ENCODE measurements around the gene CCDC81. TPM values are rescaled to one million over a fixed set of nuclear protein-coding genes. Genes with fewer than 3 reads are reported as not detected.

CCDC81 gene
- total and polyA plus RNA-seq, 2 of the 4 experiments (the other 2 are of a cell fraction): 3.1 to 6.5 TPM

DNA sequence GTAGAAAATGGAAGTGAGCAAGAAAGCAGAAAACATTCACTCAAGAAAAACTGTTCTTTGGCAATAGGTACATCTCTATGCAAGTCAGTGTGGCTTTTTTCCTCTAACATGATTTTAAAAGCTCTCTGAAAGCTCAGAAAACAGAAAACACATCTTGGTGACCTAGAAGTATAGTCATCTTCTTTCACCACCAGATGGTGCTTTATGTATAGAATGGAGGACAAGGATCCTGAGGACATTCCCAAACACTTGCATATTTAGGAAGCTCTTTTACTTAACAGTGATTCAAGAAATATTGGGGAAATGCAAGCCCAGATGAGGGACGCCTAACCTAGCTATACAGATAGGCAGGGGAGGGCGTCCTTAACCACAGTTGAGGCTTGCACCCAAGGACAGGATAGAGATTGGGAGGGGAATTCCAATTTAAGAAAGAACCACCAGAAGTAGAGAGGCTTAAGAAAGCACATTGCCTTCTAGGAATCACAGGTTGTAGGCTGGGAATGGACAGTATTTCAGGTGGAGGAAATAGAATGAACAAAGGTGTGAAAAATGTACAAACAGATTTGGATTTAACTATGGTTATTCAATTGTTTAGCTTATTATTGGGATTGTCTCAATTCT, 13.8 kb upstream of the CCDC81 start:
- Histone ChIP-seq H3K56ac (ENCODE audit: extremely low read depth, insufficient read depth, low read length) (no peak overlapping the region), H2BK5ac (ENCODE audit: low read depth, low read length, poor library complexity, severe bottlenecking) (no peak overlapping the region), H4K91ac (ENCODE audit: insufficient read depth, low read depth, low read length) (no peak overlapping the region), H3K79me1 (ENCODE audit: low read depth in 1 of 2, low read length in 2 of 2) (no peaks in the 10 kb centered on the region), H3K9me3 (ENCODE audit: control insufficient read depth, insufficient read depth, low read length) (no peaks in the 10 kb centered on the region), H3K27ac (ENCODE audit: insufficient read depth, low read length) (no peak overlapping the region), H3K14ac (replicated peaks; ENCODE audit: low read depth, low read length) (0 out of 2 replicates have a peak overlapping the region, but pooled peaks have one; percentile 49), H3K9ac (ENCODE audit: low read depth, low read length) (no peak overlapping the region), H2BK15ac (ENCODE audit: low read depth, low read length) (no peak overlapping the region), H2BK20ac (ENCODE audit: low read depth, low read length) (peak overlapping the region; percentile 54; the same call in 1 of the 2 replicates), H3K27me3 (ENCODE audit: control insufficient read depth, insufficient read depth, low read length) (no peaks in the 10 kb centered on the region), H3K4me2 (ENCODE audit: low read depth, low read length) (no peak overlapping the region), H3K36me3 (ENCODE audit: control insufficient read depth, insufficient read depth, low read length) (no peaks in the 10 kb centered on the region), H3K18ac (ENCODE audit: low read depth, low read length) (no peak overlapping the region), H4K20me1 (ENCODE audit: insufficient read depth, low read length) (no peaks in the 10 kb centered on the region), H2AK9ac (replicated peaks; ENCODE audit: low read depth, low read length, poor library complexity) (no peak overlapping the region), H2BK120ac (ENCODE audit: low read depth, low read length) (no peak overlapping the region), H4K5ac (ENCODE audit: low read depth, low read length) (no peak overlapping the region), H3K4me3 (ENCODE audit: insufficient read depth, low read depth, low read length) (no peak overlapping the region), H3K9me1 (ENCODE audit: insufficient read depth, low read length) (no peaks in the 10 kb centered on the region), H2AK5ac (ENCODE audit: low read depth, low read length) (no peak overlapping the region), H3K23ac (ENCODE audit: low read depth, low read length) (no peak overlapping the region), H3K4ac (ENCODE audit: low read depth, low read length) (0 out of 2 replicates have a peak overlapping the region, but pooled peaks have one; percentile 16), H4K8ac (ENCODE audit: low read depth in 2 of 2, low read length in 2 of 2) (no peak overlapping the region), H2AFZ (replicated peaks; ENCODE audit: low read length, poor library complexity) (peak overlapping the region; percentile 68), H3K4me1 (ENCODE audit: control insufficient read depth, insufficient read depth, low read length) (peaks cover 3% of the 10 kb centered on the region; the same call in 1 of the 2 replicates)
- in situ Hi-C loops (cut with MboI; ENCODE audit: low sequenced_read_pairs) (loop anchor here (5.0 to 10.0 kb wide), 2 partner anchors 56 to 454 kb away; no protein-coding TSS in a partner anchor), dilution Hi-C loops (cut with HindIII; ENCODE audit: low sequenced_read_pairs, unreplicated experiment) (no loop called here), intact Hi-C loops (cut with micrococcal nuclease) (loop anchor here (1.0 to 5.0 kb wide), 5 partner anchors 58 to 560 kb away; no protein-coding TSS in a partner anchor)
- CTCF ChIA-PET: interaction anchor here (0.7 to 2.2 kb wide), 12 partner anchors 8 to 90 kb away, joined by 3 to 8 read pairs (median 4); no protein-coding TSS in a partner anchor
- POLR2A ChIA-PET (ENCODE audit: unreplicated experiment): interaction anchor here (0.6 kb wide), 1 partner anchor 314 kb away, joined by 4 read pairs; no protein-coding TSS in a partner anchor
- BruUV-seq (replicated peaks): no TSS peak
- peak; percentile 89 for ATAC-seq (ENCODE audit: low read depth)
- peak; percentile 73 for DNase-seq
- no CpG with 5 or more reads among the region's 2 CpGs for WGBS, 2 experiments (ENCODE audit: extremely low coverage in 2 of 2, insufficient read length in 1 of 2)
- TF ChIP-seq RCOR1 (IDR thresholded peaks at IDR 0.05; ENCODE audit: insufficient replicate concordance, low read length): no peak
- TF ChIP-seq SMC3 (IDR thresholded peaks at IDR 0.05; ENCODE audit: low read depth, low read length): peak; percentile 67
- peak; percentile 68 for TF ChIP-seq RAD21 (IDR thresholded peaks at IDR 0.05; ENCODE audit: low read length)
- TF ChIP-seq CEBPB (IDR thresholded peaks at IDR 0.05; ENCODE audit: low read depth, low read length): no peak
- no peak for TF ChIP-seq BHLHE40 (IDR thresholded peaks at IDR 0.05; ENCODE audit: low read depth, low read length)
- TF ChIP-seq CTCF (conservative IDR thresholded peaks at IDR 0.05; ENCODE audit: low read depth, low read length): peak; percentile 63
- no peak for TF ChIP-seq MXI1 (IDR thresholded peaks at IDR 0.05; ENCODE audit: borderline replicate concordance, low read depth, low read length)
- no peak for TF ChIP-seq FOS (IDR thresholded peaks at IDR 0.05; ENCODE audit: low read depth, low read length)
- no peak for TF ChIP-seq MAFK (IDR thresholded peaks at IDR 0.05; ENCODE audit: low read depth, low read length)
- no peak for TF ChIP-seq USF2 (IDR thresholded peaks at IDR 0.05; ENCODE audit: low read depth, low read length)
- TF ChIP-seq RFX5 (IDR thresholded peaks at IDR 0.05; ENCODE audit: low read depth, low read length): no peak
- TF ChIP-seq ELK1 (IDR thresholded peaks at IDR 0.05; ENCODE audit: borderline replicate concordance, low read depth, low read length): no peak
- TF ChIP-seq CHD1 (IDR thresholded peaks at IDR 0.05; ENCODE audit: low read depth, low read length): no peak
- TF ChIP-seq NFE2L2 (IDR thresholded peaks at IDR 0.05; ENCODE audit: low read depth, low read length): no peak
